GM12892 (cell line): ENCODE results near the gene GRIA1.

Experiments
- POLR2A ChIP-seq: IDR thresholded peaks from 2 replicates; pipeline ENCODE4 v1.6.1; 2011; ENCODE audit warnings: low read depth, low read length, control low read depth
- POLR2AphosphoS5 ChIP-seq: IDR thresholded peaks from 2 replicates; pipeline ENCODE4 v1.6.1; 2011; ENCODE audit warnings: low read depth, low read length, control low read depth

- TF ChIP-seq POLR2A (no peak), POLR2AphosphoS5 (no peak)
Measured at GRCh38 chr5:153765987-153766386, 275.5 kb downstream of the GRIA1 start.
